Thyroid gland (tissue), 4 donors: ENCODE measurements around the gene NCOR1. TPM values are rescaled to one million over a fixed set of nuclear protein-coding genes. Genes with fewer than 3 reads are reported as not detected.

Experiments used
- DNase-seq, 2 donors: peaks; one replicate each; pipeline ENCODE4 v3.0.0-alpha.2; 2019
- H3K27ac ChIP-seq, 3 donors: fragments of 200-600 bp; sonication (generic); 1 replicate in 2 of 3; 2 replicates in 1 of 3; pipeline ENCODE4 v1.5.1; 2016 to 2019; ENCODE audit warnings: mild to moderate bottlenecking in 1 of 3, moderate library complexity in 1 of 3
- H3K27me3 ChIP-seq: fragments of 200-600 bp; sonication (generic); one replicate; pipeline ENCODE4 v1.5.1; 2019
- H3K36me3 ChIP-seq, 2 donors: fragments of 200-600 bp; sonication (generic); one replicate each; pipeline ENCODE4 v1.5.1; 2016 to 2019
- H3K4me1 ChIP-seq, 2 donors: fragments of 200-600 bp; sonication (generic); one replicate each; pipeline ENCODE4 v1.5.1; 2017 to 2019
- H3K4me3 ChIP-seq, 3 donors: fragments of 200-600 bp; sonication (generic); replicated peaks in 1 of 3; 1 replicate in 2 of 3; 2 replicates in 1 of 3; pipeline ENCODE4 v1.5.1; 2016; ENCODE audit warnings: mild to moderate bottlenecking in 1 of 3
- H3K9me3 ChIP-seq: fragments of 200-600 bp; sonication (generic); one replicate; pipeline ENCODE4 v1.5.1; 2017
- CTCF ChIP-seq, 6 experiments: fragments of 200-600 bp in 3 of 6; fragments of 450-650 bp in 3 of 6; sonication (generic) in 3 of 6; IDR thresholded peaks; one replicate each; pipeline ENCODE4 v1.5.1; 2016 to 2019; ENCODE audit warnings: antibody characterized with exemption in 6 of 6, mild to moderate bottlenecking in 2 of 6, inconsistent platforms in 1 of 6, moderate library complexity in 1 of 6
- POLR2A ChIP-seq, 2 donors: fragments of 450-650 bp; IDR thresholded peaks; one replicate each; pipeline ENCODE4 v1.6.1; 2017; ENCODE audit warnings: antibody characterized with exemption in 2 of 2, mild to moderate bottlenecking in 2 of 2, moderate library complexity in 1 of 2
- WGBS, 2 donors: methylation state at CpG; one replicate each; pipeline ENCODE4 v1.1.5; 2017; 5-methylcytosine and 5-hydroxymethylcytosine counted together
- intact Hi-C: fragments of 100-400 bp; cut with DNase I; formaldehyde crosslinking; loops from one replicate; pipeline ENCODE4 v1.15.1; 2023
- total RNA-seq, 4 donors: library from RNA; depleted of rRNA; stranded (reverse); fragments of >200 nt; gene quantifications; one replicate each; pipeline ENCODE4 v1.2.3, GENCODE V29; 2016

The NCOR1 gene
- total RNA-seq, 4 donors from 2014 or later: 141 to 206 (median 204) TPM

- Histone ChIP-seq H3K4me3 (no peak overlapping the region), H3K9me3 (no peaks in the 10 kb centered on the region), H3K36me3 (peaks cover 26 to 38% of the 10 kb centered on the region in 2 donors), H3K27ac (peak overlapping the region in 2 of 3 donors; percentile 1 to 6), H3K4me1 (no peaks in the 10 kb centered on the region), H3K27me3 (no peaks in the 10 kb centered on the region)
- TF ChIP-seq POLR2A (IDR thresholded peaks at IDR 0.05) (no peak), CTCF (IDR thresholded peaks at IDR 0.05) (no peak)
- intact Hi-C loops: no loop called here
- no peak for DNase-seq
- WGBS, 2 donors: 86 to 97% methylated on average over 4 of the region's 4 CpGs
These were observed 174.6 kb downstream of the NCOR1 start for GRCh38 chr17:16040710-16041251.

GRCh38 chr17:16037636-16038035, 177.7 kb downstream of the NCOR1 start:
- Histone ChIP-seq H3K27me3 (no peaks in the 10 kb centered on the region), H3K9me3 (no peaks in the 10 kb centered on the region), H3K36me3 (peaks cover 36 to 46% of the 10 kb centered on the region in 2 donors), H3K4me1 (no peaks in the 10 kb centered on the region), H3K4me3 (no peak overlapping the region), H3K27ac (no peak overlapping the region)
- no peak for DNase-seq
- intact Hi-C loops: no loop called here
- TF ChIP-seq CTCF (IDR thresholded peaks at IDR 0.05): no peak
- TF ChIP-seq POLR2A (IDR thresholded peaks at IDR 0.05): no peak

DNA sequence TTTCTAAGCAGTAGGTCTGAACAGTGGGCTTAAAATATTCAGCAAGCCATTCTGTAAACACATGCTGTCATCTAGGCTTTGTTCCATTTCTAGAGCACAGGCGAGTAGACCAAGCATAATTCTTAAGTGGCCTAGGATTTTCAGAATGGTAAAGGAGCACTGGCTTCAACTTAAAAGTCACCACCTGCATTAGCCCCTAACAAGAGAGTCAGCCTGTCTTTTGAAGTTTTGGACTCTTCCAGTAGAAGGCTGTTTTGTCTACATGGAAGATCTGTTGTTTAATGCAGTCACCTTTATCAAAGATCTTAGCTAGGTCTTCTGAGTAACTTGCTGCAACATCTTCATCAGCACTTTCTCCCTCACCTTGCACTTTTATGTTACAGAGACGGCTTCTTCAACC, 179.1 kb downstream of the NCOR1 start:
- TF ChIP-seq CTCF (IDR thresholded peaks at IDR 0.05) (no peak), POLR2A (IDR thresholded peaks at IDR 0.05) (no peak)
- DNase-seq: no peak
- Histone ChIP-seq H3K4me1 (no peaks in the 10 kb centered on the region), H3K27me3 (no peaks in the 10 kb centered on the region), H3K4me3 (no peak overlapping the region), H3K36me3 (peaks cover 44 to 52% of the 10 kb centered on the region in 2 donors), H3K27ac (no peak overlapping the region), H3K9me3 (no peaks in the 10 kb centered on the region)
- intact Hi-C loops: no loop called here
- WGBS, 2 donors: 92 to 100% methylated on average over 2 of the region's 2 CpGs

GRCh38 chr17:16033729-16034349, 181.5 kb downstream of the NCOR1 start:
- Histone ChIP-seq H3K27ac (no peak overlapping the region), H3K4me3 (no peak overlapping the region), H3K4me1 (no peaks in the 10 kb centered on the region), H3K9me3 (no peaks in the 10 kb centered on the region), H3K36me3 (peaks cover 39 to 58% of the 10 kb centered on the region in 2 donors), H3K27me3 (no peaks in the 10 kb centered on the region)
- intact Hi-C loops: no loop called here
- 97 to 98% methylated on average over 7 of the region's 7 CpGs for WGBS, 2 donors
- no peak for DNase-seq
- TF ChIP-seq POLR2A (IDR thresholded peaks at IDR 0.05) (no peak), CTCF (IDR thresholded peaks at IDR 0.05) (no peak)

- H3K4me1 ChIP-seq: peaks cover 8 to 11% of the 10 kb centered on the region in 2 donors
- no peaks in the 10 kb centered on the region for H3K27me3 ChIP-seq
- peak; percentile 25 to 26 for DNase-seq
- H3K36me3 ChIP-seq: peaks cover 44 to 62% of the 10 kb centered on the region in 2 donors
- no peaks in the 10 kb centered on the region for H3K9me3 ChIP-seq
- intact Hi-C loops: no loop called here
- WGBS, 2 donors: 75 to 76% methylated on average over 5 of the region's 5 CpGs
- H3K27ac ChIP-seq: peak overlapping the region; percentile 56 to 73 (median 66)
- TF ChIP-seq CTCF (IDR thresholded peaks at IDR 0.05): peak in 1 of 6 experiments; percentile 13
- TF ChIP-seq POLR2A (IDR thresholded peaks at IDR 0.05): no peak
- H3K4me3 ChIP-seq: no peak overlapping the region
These were observed 187.4 kb downstream of the NCOR1 start for GRCh38 chr17:16027708-16028584.
